Glutamatergic neuron (in vitro differentiated cells): ENCODE measurements around the gene PRRC1. TPM values are rescaled to one million over a fixed set of nuclear protein-coding genes. Genes with fewer than 3 reads are reported as not detected.

ENCODE experiments used
- DNase-seq: peaks from one replicate; pipeline ENCODE4 v3.0.0; 2022
- H3K27ac Mint-ChIP-seq: one replicate; pipeline ENCODE4 v1.8.0; 2020; ENCODE audit warnings: mild to moderate bottlenecking, mixed read lengths, inconsistent platforms; ENCODE audit not compliant: unreplicated experiment
- H3K27me3 Mint-ChIP-seq: one replicate; pipeline ENCODE4 v1.8.0; 2020; ENCODE audit warnings: mild to moderate bottlenecking, moderate library complexity, mixed read lengths, inconsistent platforms; ENCODE audit not compliant: unreplicated experiment
- H3K36me3 Mint-ChIP-seq: one replicate; pipeline ENCODE4 v1.8.0; 2020; ENCODE audit warnings: mild to moderate bottlenecking, mixed read lengths, inconsistent platforms; ENCODE audit not compliant: unreplicated experiment
- H3K4me1 Mint-ChIP-seq: one replicate; pipeline ENCODE4 v1.8.0; 2020; ENCODE audit warnings: mild to moderate bottlenecking, low read depth, mixed read lengths, inconsistent platforms; ENCODE audit not compliant: unreplicated experiment
- H3K4me3 Mint-ChIP-seq: one replicate; pipeline ENCODE4 v1.8.0; 2020; ENCODE audit warnings: mild to moderate bottlenecking, mixed read lengths, inconsistent platforms; ENCODE audit not compliant: unreplicated experiment
- H3K9me3 Mint-ChIP-seq: one replicate; pipeline ENCODE4 v1.8.0; 2020; ENCODE audit warnings: mild to moderate bottlenecking, moderate library complexity, mixed read lengths, inconsistent platforms; ENCODE audit not compliant: unreplicated experiment
- long read RNA-seq: library from polyadenylated mRNA; unstranded; transcript quantifications from one replicate; pipeline ENCODE4 v2.0.0, GENCODE V29; 2020; ENCODE audit not compliant: unreplicated experiment
- total RNA-seq: library from RNA; stranded (reverse); fragmentation: NEBNext Ultra II Directional; extraction: Animal tissue kit (Norgen Biotek cat#: 25700); gene quantifications from one replicate; pipeline ENCODE4 v1.2.1, GENCODE V29; 2021; ENCODE audit not compliant: unreplicated experiment
- TF ChIP-seq, protein P1 (sequence below): fragments of 200-600 bp; sonication (generic); IDR thresholded peaks from one replicate; pipeline ENCODE4 v1.5.0; 2021; ENCODE audit not compliant: partially characterized antibody, unreplicated experiment

Gene PRRC1
- 57.3 TPM for total RNA-seq
- long read RNA-seq, full-length matches to known transcripts, result 3 of 6 reads
- long read RNA-seq, partial matches to known transcripts, result 1 of 6 reads
- long read RNA-seq, other reads (novel, unspliced or antisense), result 2 of 6 reads

DNA sequence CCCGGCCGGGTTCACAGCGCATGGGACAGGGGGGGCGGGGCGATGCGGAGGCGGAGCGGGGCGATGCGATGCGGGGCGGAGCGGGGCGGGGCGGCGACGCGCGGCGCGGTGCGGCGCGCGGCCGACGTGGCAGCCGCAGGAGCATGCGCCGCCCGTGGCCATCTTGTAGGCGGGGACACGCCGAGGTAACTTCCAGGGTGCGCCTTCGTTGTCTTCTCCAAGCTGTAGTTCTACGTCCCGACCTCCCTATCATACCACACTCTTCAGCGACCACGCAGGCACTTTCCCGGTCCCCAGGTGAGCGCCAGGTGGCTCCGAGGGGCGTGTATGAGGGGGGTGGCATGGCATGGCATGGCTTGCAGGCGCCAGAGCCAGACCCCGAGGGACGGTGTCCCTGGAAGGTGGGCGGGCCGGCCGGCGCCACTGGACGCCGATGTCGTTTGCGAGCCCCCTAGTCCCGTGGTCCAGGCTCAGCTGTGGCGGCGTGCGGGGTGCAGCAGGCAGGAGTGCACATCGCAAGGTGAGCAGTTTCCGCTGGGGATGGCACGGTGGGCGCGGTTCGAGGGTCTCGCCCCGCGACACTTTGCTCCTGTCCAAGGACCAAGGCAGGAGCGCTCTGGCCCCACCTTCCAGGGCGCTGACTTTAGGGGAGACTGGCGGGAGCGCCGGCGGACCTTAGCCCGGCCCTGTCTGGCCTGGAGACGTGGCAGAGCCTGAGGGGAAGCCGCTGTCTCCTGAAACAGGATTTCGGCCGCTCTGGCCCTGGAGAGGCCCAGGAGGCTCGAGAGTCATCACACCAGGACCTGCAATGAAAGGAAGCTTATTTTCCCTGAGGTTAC lies at the start of gene PRRC1:
Gene PRRC1 (plus strand): TSS at position 161 of the 839 bp plus-strand sequence. CDS start 5,840 bp downstream, outside the sequence.
- H3K36me3 Mint-ChIP-seq, result peaks cover 17% of the 10 kb centered on the region
- H3K4me1 Mint-ChIP-seq, result peaks cover 7% of the 10 kb centered on the region
- peak within 1 kb of the TSS; percentile 81 for H3K27ac Mint-ChIP-seq
- no peaks in the 10 kb centered on the region for H3K27me3 Mint-ChIP-seq
- peaks cover 13% of the 10 kb centered on the region for H3K9me3 Mint-ChIP-seq
- TF ChIP-seq, protein P1, sequence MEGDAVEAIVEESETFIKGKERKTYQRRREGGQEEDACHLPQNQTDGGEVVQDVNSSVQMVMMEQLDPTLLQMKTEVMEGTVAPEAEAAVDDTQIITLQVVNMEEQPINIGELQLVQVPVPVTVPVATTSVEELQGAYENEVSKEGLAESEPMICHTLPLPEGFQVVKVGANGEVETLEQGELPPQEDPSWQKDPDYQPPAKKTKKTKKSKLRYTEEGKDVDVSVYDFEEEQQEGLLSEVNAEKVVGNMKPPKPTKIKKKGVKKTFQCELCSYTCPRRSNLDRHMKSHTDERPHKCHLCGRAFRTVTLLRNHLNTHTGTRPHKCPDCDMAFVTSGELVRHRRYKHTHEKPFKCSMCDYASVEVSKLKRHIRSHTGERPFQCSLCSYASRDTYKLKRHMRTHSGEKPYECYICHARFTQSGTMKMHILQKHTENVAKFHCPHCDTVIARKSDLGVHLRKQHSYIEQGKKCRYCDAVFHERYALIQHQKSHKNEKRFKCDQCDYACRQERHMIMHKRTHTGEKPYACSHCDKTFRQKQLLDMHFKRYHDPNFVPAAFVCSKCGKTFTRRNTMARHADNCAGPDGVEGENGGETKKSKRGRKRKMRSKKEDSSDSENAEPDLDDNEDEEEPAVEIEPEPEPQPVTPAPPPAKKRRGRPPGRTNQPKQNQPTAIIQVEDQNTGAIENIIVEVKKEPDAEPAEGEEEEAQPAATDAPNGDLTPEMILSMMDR, result no peak
- DNase-seq, result peak; percentile 85
- peak within 1 kb of the TSS; percentile 90 for H3K4me3 Mint-ChIP-seq

DNA sequence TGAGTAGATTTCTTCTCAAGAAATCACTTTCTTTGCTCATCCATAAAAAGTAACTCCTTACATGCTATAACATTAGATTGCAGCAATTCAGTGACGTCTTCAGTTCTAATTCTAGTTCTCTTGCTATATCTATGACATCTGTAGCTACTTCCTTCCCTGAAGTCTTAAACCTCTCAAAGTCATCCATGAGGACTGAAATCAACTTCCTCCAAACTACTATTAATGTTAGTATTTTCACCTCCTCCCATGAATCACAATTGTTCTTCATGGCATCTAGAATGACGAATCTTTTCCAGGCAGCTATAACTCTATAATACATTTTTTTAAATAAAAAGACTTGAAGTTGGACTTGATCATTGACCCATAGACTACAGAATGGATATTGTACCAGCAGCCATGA lies 46.2 kb upstream of the PRRC1 start:
- H3K9me3 Mint-ChIP-seq, result no peaks in the 10 kb centered on the region
- TF ChIP-seq, protein P1, result no peak
- H3K27me3 Mint-ChIP-seq, result no peaks in the 10 kb centered on the region
- H3K4me3 Mint-ChIP-seq, result no peak overlapping the region
- no peaks in the 10 kb centered on the region for H3K36me3 Mint-ChIP-seq
- no peaks in the 10 kb centered on the region for H3K4me1 Mint-ChIP-seq
- DNase-seq, result no peak
- no peak overlapping the region for H3K27ac Mint-ChIP-seq

DNA sequence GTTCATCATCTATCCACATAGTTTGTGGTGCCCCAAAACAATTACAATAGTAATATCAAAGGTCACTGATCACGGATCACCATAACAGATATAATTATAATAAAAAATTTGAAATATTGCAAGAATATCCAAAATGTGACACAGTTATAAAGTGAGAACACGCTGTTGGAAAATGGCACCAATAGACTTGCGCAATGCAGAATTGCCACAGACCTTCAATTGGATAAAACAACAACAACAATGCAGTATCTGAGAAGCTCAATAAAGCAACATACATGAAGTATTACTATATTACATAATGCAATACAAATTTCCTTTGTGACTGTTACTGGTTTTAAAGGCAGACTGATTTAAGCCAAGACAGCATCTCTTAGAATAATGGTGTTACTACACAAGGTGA lies 44.7 kb upstream of the PRRC1 start:
- DNase-seq, result no peak
- Mint-ChIP-seq H3K36me3 (no peaks in the 10 kb centered on the region), H3K4me1 (no peaks in the 10 kb centered on the region), H3K27me3 (no peaks in the 10 kb centered on the region), H3K4me3 (no peak overlapping the region), H3K27ac (no peak overlapping the region), H3K9me3 (no peaks in the 10 kb centered on the region)
- TF ChIP-seq, protein P1, result no peak

DNA sequence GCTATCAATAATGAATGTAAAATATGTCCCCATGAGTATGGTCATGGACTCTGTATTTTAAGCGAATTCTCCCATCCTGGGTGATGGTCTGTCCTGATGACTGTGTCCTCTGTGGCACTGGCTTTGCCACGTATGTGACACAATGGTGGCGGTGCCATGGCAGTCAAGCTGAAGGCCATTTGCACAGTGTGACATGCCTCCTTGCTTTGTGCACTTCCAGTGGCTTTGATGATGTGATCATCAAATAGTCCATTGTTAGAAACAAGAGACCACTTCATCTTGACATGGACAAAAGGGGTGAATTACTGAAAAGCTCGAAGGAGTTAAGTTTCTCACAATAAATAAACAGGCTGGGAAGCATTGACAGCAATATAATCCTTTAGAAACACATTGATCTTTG lies 31.0 kb upstream of the PRRC1 start:
- no peak overlapping the region for H3K4me3 Mint-ChIP-seq
- peaks cover 6% of the 10 kb centered on the region for H3K36me3 Mint-ChIP-seq
- TF ChIP-seq, protein P1, result no peak
- H3K27ac Mint-ChIP-seq, result no peak overlapping the region
- DNase-seq, result no peak
- H3K27me3 Mint-ChIP-seq, result no peaks in the 10 kb centered on the region
- H3K9me3 Mint-ChIP-seq, result no peaks in the 10 kb centered on the region
- H3K4me1 Mint-ChIP-seq, result no peaks in the 10 kb centered on the region
